AG09319 (cell line): ENCODE measurements around the gene ITGAX.
"Not testable (repeated sequence)": the region's sequence is repeated elsewhere in the genome, so short reads cannot be mapped to it uniquely, and the experiment has no call there.

Experiments used
- DNase-seq: peaks from one replicate; pipeline ENCODE4 v3.0.0-alpha.2; 2010; ENCODE audit warnings: low read depth; ENCODE audit errors: extremely low read depth
- CTCF ChIP-seq: IDR thresholded peaks from 2 replicates; pipeline ENCODE4 v1.5.1; 2011; ENCODE audit warnings: low read depth, mild to moderate bottlenecking, inconsistent platforms, low read length, moderate library complexity

ITGAX gene

GRCh38 chr16:31333686-31334649 lies 21.0 kb upstream of the ITGAX start:
- DNase-seq: no peak
- TF ChIP-seq CTCF: no peak; the same call in 1 of the 2 replicates

GRCh38 chr16:31334934-31335333 lies 20.0 kb upstream of the ITGAX start:
- DNase-seq: no peak
- TF ChIP-seq CTCF: no peak

- TF ChIP-seq CTCF: no peak
- no peak for DNase-seq
These were observed 19.5 kb upstream of the ITGAX start for GRCh38 chr16:31335431-31335830.

- DNase-seq: not testable (repeated sequence)
These were observed 16.8 kb upstream of the ITGAX start for GRCh38 chr16:31338166-31338685.

- TF ChIP-seq CTCF: no peak
- DNase-seq: no peak
These were observed 10.3 kb upstream of the ITGAX start for GRCh38 chr16:31344712-31345111.

GRCh38 chr16:31347445-31347844 lies 7.5 kb upstream of the ITGAX start:
- no peak for DNase-seq
- no peak for TF ChIP-seq CTCF

- no peak for DNase-seq
- TF ChIP-seq CTCF: no peak
These were observed 6.4 kb upstream of the ITGAX start for GRCh38 chr16:31348579-31348978.
